ENCODE measurements around the gene C17orf113.

- TF ChIP-seq POLR2AphosphoS5 (IDR thresholded peaks at IDR 0.05; ENCODE audit: borderline replicate concordance, low read depth, low read length), result no peak
- TF ChIP-seq EZH2 (IDR thresholded peaks at IDR 0.05), result no peak
- TF ChIP-seq FOXP2 (optimal IDR thresholded peaks at IDR 0.05; ENCODE audit: control extremely low read depth, extremely low read length, insufficient read depth), result no peak
These were observed 18.8 kb downstream of the C17orf113 start for GRCh38 chr17:42031584-42031983.
